Lung (tissue), 12 donors: Measurements from ENCODE around the gene LRRC45. TPM values are rescaled to one million over a fixed set of nuclear protein-coding genes. Genes with fewer than 3 reads are reported as not detected.

Experiments used
- ATAC-seq: fragments of 200-7000 bp; cut with Tn5 transposase; one replicate; pipeline ENCODE4 v1.9.1; 2020; ENCODE audit warnings: moderate number of reproducible peaks; ENCODE audit not compliant: insufficient read depth, low FRiP score
- DNase-seq, 3 donors: peaks; one replicate each; pipeline ENCODE4 v3.0.0-alpha.2; 2013 to 2017
- H3K27ac ChIP-seq, 2 donors: one replicate each; pipeline ENCODE4 v1.5.1; 2013; ENCODE audit warnings: mild to moderate bottlenecking in 2 of 2, moderate library complexity in 2 of 2, control low read depth in 1 of 2, inconsistent platforms in 1 of 2, low read depth in 1 of 2, low read length in 1 of 2
- H3K27me3 ChIP-seq, 3 donors: one replicate each; pipeline ENCODE4 v1.5.1; 2013; ENCODE audit warnings: low read length in 2 of 3; ENCODE audit not compliant: control insufficient read depth in 3 of 3, insufficient read depth in 3 of 3
- H3K36me3 ChIP-seq, 4 donors: one replicate each; pipeline ENCODE4 v1.5.1; 2013; ENCODE audit warnings: low read length in 4 of 4, mild to moderate bottlenecking in 1 of 4, moderate library complexity in 1 of 4; ENCODE audit not compliant: control insufficient read depth in 4 of 4, insufficient read depth in 4 of 4
- H3K4me1 ChIP-seq, 5 donors: one replicate each; pipeline ENCODE4 v1.5.1; 2013; ENCODE audit warnings: low read length in 5 of 5, mild to moderate bottlenecking in 2 of 5, moderate library complexity in 1 of 5; ENCODE audit not compliant: control insufficient read depth in 5 of 5, insufficient read depth in 5 of 5
- H3K4me3 ChIP-seq: one replicate; pipeline ENCODE4 v1.5.1; 2013; ENCODE audit warnings: mild to moderate bottlenecking, control low read depth, moderate library complexity
- H3K9ac ChIP-seq, 2 donors: one replicate each; pipeline ENCODE4 v1.5.1; 2013; ENCODE audit warnings: low read length in 2 of 2, control low read depth in 1 of 2; ENCODE audit not compliant: insufficient read depth in 1 of 2
- H3K9me3 ChIP-seq, 4 donors: one replicate each; pipeline ENCODE4 v1.5.1; 2013; ENCODE audit warnings: low read length in 3 of 4, mild to moderate bottlenecking in 1 of 4, moderate library complexity in 1 of 4; ENCODE audit not compliant: control insufficient read depth in 4 of 4, insufficient read depth in 3 of 4
- WGBS, 2 donors: extraction: QIAGEN DNeasy Blood & Tissue Kit; methylation state at CpG; one replicate each; pipeline ENCODE4 v1.1.7; 2013; 5-methylcytosine and 5-hydroxymethylcytosine counted together
- polyA plus RNA-seq, 2 donors: library from polyadenylated mRNA; stranded (reverse); fragments of 200-250 nt; gene quantifications; one replicate each; pipeline ENCODE4 v1.2.1, GENCODE V29; 2013
- total RNA-seq, 2 donors: library from RNA; depleted of rRNA in 1 of 2; stranded (reverse); fragments of >200 nt in 1 of 2; gene quantifications; one replicate each; pipeline ENCODE4 v1.2.1, GENCODE V29; 2014 to 2021
- TF ChIP-seq, protein P1 (sequence below): IDR thresholded peaks from 2 replicates; pipeline ENCODE4 v1.5.1; 2012; ENCODE audit warnings: mild to moderate bottlenecking; ENCODE audit errors: control extremely low read depth, extremely low read depth
- donor health status: control.
- donor health status: control.
- donor health status: Bipolar disorder and iron deficiency.
- donor health status: healthy.
- donor health status: DM: yes; HTN: yes; CAD: no.

LRRC45 gene
- total and polyA plus RNA-seq, 4 donors: 12.1 to 26.6 (median 16.5) TPM

DNA sequence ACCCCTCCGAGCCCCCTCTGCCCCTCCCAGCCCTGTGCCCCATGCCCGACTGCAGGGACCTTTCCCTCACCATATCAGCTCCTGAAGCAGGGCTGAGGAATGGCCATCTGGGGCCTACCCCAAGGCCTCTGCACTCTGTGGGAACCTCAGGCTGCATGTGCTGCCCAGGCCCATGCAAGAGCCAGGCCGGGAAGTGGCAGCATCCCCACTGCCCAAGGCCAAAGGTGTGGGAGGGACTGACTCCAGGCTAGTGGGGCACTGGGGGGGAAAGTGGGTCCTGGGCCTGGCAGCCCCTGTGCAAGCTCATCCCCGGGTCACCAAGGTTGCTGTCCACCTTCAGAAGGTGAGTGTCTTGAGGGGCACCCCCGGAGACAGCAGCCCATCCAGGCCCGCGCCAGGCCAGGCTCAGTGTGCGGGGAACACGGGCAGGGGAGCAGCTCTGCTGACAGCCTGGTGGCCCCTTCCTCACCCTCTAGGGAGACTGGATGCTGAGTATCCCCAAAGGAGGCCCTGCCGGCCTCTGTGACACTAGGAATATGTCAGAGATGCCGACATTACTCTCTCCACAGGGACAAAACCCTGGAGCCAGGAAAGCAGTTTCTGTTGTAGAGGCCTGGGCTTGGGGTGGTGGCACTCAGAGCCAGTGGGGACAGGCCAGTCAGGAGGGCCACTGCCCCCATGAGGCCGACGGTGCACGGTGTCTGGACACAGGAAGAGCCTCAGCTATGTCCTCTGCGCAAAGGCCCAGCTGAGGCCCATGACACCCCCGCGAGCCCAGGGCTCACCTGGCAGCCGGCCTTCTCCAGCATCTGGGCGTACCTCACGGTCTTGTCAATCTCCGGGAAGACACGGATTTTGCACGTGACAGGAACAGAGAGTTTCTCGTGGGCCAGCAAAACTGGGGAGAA lies 39.2 kb downstream of the LRRC45 start:
- 89 to 91% methylated on average over 24 of the region's 24 CpGs for WGBS, 2 donors
- H3K9me3 ChIP-seq: no peaks in the 10 kb centered on the region
- ATAC-seq (no peak), DNase-seq (no peak)
- H3K27me3 ChIP-seq: no peaks in the 10 kb centered on the region
- TF ChIP-seq, protein P1, sequence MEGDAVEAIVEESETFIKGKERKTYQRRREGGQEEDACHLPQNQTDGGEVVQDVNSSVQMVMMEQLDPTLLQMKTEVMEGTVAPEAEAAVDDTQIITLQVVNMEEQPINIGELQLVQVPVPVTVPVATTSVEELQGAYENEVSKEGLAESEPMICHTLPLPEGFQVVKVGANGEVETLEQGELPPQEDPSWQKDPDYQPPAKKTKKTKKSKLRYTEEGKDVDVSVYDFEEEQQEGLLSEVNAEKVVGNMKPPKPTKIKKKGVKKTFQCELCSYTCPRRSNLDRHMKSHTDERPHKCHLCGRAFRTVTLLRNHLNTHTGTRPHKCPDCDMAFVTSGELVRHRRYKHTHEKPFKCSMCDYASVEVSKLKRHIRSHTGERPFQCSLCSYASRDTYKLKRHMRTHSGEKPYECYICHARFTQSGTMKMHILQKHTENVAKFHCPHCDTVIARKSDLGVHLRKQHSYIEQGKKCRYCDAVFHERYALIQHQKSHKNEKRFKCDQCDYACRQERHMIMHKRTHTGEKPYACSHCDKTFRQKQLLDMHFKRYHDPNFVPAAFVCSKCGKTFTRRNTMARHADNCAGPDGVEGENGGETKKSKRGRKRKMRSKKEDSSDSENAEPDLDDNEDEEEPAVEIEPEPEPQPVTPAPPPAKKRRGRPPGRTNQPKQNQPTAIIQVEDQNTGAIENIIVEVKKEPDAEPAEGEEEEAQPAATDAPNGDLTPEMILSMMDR: no peak
- H3K27ac ChIP-seq: no peak overlapping the region
- H3K4me3 ChIP-seq: no peak overlapping the region
- H3K4me1 ChIP-seq: peaks cover 0 to 19% (median 10%) of the 10 kb centered on the region in 5 donors
- no peak overlapping the region for H3K9ac ChIP-seq
- H3K36me3 ChIP-seq: peaks cover 2 to 66% (median 7%) of the 10 kb centered on the region in 4 donors

DNA sequence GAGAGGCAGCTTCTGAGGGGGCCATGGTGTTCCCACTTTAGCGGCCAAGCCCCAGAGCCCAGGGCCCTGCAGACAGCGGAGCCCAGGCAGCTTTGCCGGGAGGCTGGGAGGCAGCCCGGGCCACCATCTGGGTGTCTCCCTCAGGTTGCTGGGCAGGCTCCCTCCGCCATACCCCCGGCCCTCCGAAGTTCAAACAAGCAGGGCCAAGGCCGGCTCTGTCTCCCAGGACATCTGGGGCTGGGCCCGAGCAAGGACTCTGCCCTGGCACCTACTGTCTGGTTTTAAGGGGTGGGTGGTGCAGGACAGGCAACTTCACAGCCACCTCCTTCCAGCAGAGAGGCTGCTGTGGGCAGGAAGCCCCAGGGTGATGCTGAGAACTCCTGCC lies 39.9 kb downstream of the LRRC45 start:
- Histone ChIP-seq H3K4me1 (peaks cover 0 to 19% (median 10%) of the 10 kb centered on the region in 5 donors), H3K27me3 (no peaks in the 10 kb centered on the region), H3K4me3 (no peak overlapping the region), H3K9ac (no peak overlapping the region), H3K9me3 (no peaks in the 10 kb centered on the region), H3K36me3 (peaks cover 0 to 60% (median 6%) of the 10 kb centered on the region in 4 donors), H3K27ac (no peak overlapping the region)
- no peak for ATAC-seq
- 90 to 92% methylated on average over 9 of the region's 9 CpGs for WGBS, 2 donors
- TF ChIP-seq, protein P1: no peak
- DNase-seq: no peak

DNA sequence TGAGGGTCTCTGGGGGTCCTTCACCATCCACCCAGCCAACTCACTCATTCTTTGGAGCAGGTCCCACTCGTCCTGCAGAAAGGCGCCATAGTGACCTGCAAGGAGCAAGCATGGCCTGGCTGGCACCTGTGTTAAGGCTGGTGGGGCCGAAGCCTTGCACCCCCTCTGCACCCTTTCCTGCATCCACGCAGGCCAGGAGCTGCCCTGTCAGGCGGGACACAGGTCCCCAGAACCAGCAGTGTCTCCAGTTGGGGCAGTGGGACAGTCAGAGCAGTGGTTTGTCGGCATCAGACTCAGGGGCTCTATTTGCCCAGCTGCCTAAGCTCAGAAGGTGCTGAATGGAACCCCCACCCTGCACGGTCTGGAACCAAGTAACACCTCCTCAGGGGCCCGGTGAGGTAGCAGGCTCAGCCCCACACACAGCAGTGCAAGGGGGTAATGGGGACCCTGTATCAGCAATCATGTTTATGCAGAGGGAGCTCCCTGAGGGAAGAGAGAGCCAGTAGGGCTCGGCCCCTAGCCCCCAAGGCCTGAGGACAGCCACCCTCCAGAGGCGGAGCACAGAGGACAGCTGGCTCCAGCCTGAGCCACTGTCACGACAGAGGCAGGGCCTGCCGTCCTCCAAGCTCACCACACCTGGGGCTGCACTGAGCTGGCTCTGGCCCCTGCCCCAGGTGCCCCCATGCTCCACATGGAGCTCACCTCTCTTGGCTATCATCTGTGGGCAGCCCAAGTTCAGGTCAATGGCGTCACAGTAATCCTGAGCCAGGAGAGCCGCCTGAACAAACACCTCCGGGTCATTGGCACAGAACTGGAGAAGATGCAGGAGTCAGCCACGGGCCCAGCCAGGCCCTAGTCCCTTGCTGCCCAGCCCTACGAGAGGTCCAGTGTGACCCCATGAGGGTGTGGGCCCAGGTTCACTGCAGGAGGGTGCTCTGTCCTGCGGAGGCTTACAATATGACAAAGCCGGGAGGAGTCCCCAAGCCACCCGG lies 40.6 kb downstream of the LRRC45 start:
- no peaks in the 10 kb centered on the region for H3K27me3 ChIP-seq
- peaks cover 0 to 19% (median 10%) of the 10 kb centered on the region in 5 donors for H3K4me1 ChIP-seq
- WGBS, 2 donors: 83 to 88% methylated on average over 20 of the region's 20 CpGs
- no peaks in the 10 kb centered on the region for H3K9me3 ChIP-seq
- no peak overlapping the region for H3K9ac ChIP-seq
- H3K27ac ChIP-seq: no peak overlapping the region
- peaks cover 0 to 52% (median 6%) of the 10 kb centered on the region in 4 donors for H3K36me3 ChIP-seq
- ATAC-seq: no peak
- no peak overlapping the region for H3K4me3 ChIP-seq
- TF ChIP-seq, protein P1: no peak
- DNase-seq: no peak
